Endothelial cell of umbilical vein (primary cell): Measurements from ENCODE around the gene MYCBP2.

Experiments
- JUN ChIP-seq: IDR thresholded peaks from 2 replicates; pipeline ENCODE4 v1.6.1; 2011; ENCODE audit warnings: borderline replicate concordance, low read depth; ENCODE audit not compliant: insufficient read length, insufficient read depth
- POLR2A ChIP-seq: IDR thresholded peaks from 2 replicates; pipeline ENCODE4 v1.6.1; 2012; ENCODE audit warnings: low read depth, mild to moderate bottlenecking, control low read depth, low read length
- POLR2AphosphoS5 ChIP-seq: IDR thresholded peaks from 2 replicates; pipeline ENCODE4 v1.6.1; 2012; ENCODE audit warnings: low read depth, mild to moderate bottlenecking, control low read depth, low read length, moderate library complexity; ENCODE audit not compliant: insufficient read depth
- TF ChIP-seq, protein P1 (sequence below), 2 donors: IDR thresholded peaks; 1 replicate in 1 of 2; 2 replicates in 1 of 2; pipeline ENCODE4 v1.5.1; 2011; ENCODE audit warnings: low read length in 2 of 2, mild to moderate bottlenecking in 2 of 2, moderate library complexity in 2 of 2, control low read depth in 1 of 2, inconsistent platforms in 1 of 2, low read depth in 1 of 2; ENCODE audit not compliant: insufficient read depth in 1 of 2; ENCODE audit errors: extremely low read depth in 1 of 2

GRCh38 chr13:77323858-77324257 lies 3.0 kb downstream of the MYCBP2 start:
- TF ChIP-seq, protein P1, sequence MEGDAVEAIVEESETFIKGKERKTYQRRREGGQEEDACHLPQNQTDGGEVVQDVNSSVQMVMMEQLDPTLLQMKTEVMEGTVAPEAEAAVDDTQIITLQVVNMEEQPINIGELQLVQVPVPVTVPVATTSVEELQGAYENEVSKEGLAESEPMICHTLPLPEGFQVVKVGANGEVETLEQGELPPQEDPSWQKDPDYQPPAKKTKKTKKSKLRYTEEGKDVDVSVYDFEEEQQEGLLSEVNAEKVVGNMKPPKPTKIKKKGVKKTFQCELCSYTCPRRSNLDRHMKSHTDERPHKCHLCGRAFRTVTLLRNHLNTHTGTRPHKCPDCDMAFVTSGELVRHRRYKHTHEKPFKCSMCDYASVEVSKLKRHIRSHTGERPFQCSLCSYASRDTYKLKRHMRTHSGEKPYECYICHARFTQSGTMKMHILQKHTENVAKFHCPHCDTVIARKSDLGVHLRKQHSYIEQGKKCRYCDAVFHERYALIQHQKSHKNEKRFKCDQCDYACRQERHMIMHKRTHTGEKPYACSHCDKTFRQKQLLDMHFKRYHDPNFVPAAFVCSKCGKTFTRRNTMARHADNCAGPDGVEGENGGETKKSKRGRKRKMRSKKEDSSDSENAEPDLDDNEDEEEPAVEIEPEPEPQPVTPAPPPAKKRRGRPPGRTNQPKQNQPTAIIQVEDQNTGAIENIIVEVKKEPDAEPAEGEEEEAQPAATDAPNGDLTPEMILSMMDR (IDR thresholded peaks at IDR 0.05; ENCODE audit: extremely low read depth in 1 of 2, insufficient read depth in 1 of 2, low read depth in 1 of 2, low read length in 2 of 2): no peak
- TF ChIP-seq POLR2A (no peak), POLR2AphosphoS5 (no peak), JUN (no peak)
